HCT116 (cell line): Measurements from ENCODE around the gene SNX3. TPM values are rescaled to one million over a fixed set of nuclear protein-coding genes. Genes with fewer than 3 reads are reported as not detected.

ENCODE experiments used
- ATAC-seq: fragments of 200-7000 bp; cut with Tn5 transposase; 2 replicates; pipeline ENCODE4 v1.9.1; 2020; ENCODE audit warnings: mild to moderate bottlenecking, moderate library complexity
- BruUV-seq: library from RNA; stranded (reverse); fragments of 400-500 nt; replicated peaks from 2 replicates; lab custom pipeline; 2021; lab: Mats Ljungman, UMichigan
- CTCF ChIA-PET: fragments of 300-600 bp; sonication (Branson Sonifier 250); formaldehyde crosslinking; loops from one replicate; lab custom pipeline; 2021; ENCODE audit warnings: antibody characterized with exemption; lab: Charles Lee
- POLR2A ChIA-PET: fragments of 300-600, 350-600 bp; sonication (Branson Sonifier 250); formaldehyde crosslinking; loops from one replicate; lab custom pipeline; 2021; ENCODE audit warnings: antibody characterized with exemption; lab: Charles Lee
- RAD21 ChIA-PET, 2 experiments: fragments of 300-600 bp; sonication (Branson Sonifier 250); formaldehyde crosslinking; loops; one replicate each; lab custom pipeline; 2023; ENCODE audit warnings: low total read pairs in 2 of 2; ENCODE audit not compliant: uncharacterized antibody in 2 of 2, unreplicated experiment in 2 of 2, low non-redundant PET in 1 of 2; lab: Charles Lee
- DNase-seq: peaks from one replicate; pipeline ENCODE4 v3.0.0-alpha.2; 2010; ENCODE audit warnings: low read depth, low spot score
- H2AFZ ChIP-seq: fragments of 200-600 bp; shearing (Covaris generic), sonication (generic); 2 replicates; pipeline ENCODE4 v1.6.1; 2017; ENCODE audit warnings: low read depth, mixed run types, mixed read lengths, antibody characterized with exemption, low read length; ENCODE audit not compliant: poor library complexity, severe bottlenecking
- H3K27ac ChIP-seq: 2 replicates; pipeline ENCODE4 v1.5.1; 2012; ENCODE audit warnings: low read depth, low read length
- H3K27me3 ChIP-seq: fragments of 200-600 bp; sonication (generic); 2 replicates; pipeline ENCODE4 v1.6.1; 2016; ENCODE audit warnings: mixed run types, low read length, mixed read lengths; ENCODE audit not compliant: insufficient read depth
- H3K36me3 ChIP-seq, 2 experiments: fragments of 200-500 bp in 1 of 2; fragments of 200-600 bp in 1 of 2; sonication (Bioruptor generic) in 1 of 2; sonication (generic) in 1 of 2; 2 replicates each; pipeline versions ENCODE4 v1.5.1 to v1.6.1; 2014 to 2016; ENCODE audit warnings: low read length in 2 of 2, inconsistent platforms in 1 of 2, mixed read lengths in 1 of 2, mixed run types in 1 of 2; ENCODE audit not compliant: insufficient read depth in 2 of 2, control insufficient read depth in 1 of 2
- H3K4me1 ChIP-seq, 2 experiments: fragments of 200-600 bp in 1 of 2; sonication (generic) in 1 of 2; 2 replicates each; pipeline versions ENCODE4 v1.5.1 to v1.6.1; 2012 to 2017; ENCODE audit warnings: low read length in 2 of 2, inconsistent platforms in 1 of 2, mild to moderate bottlenecking in 1 of 2, mixed read lengths in 1 of 2, mixed run types in 1 of 2, moderate library complexity in 1 of 2; ENCODE audit not compliant: insufficient read depth in 2 of 2, control insufficient read depth in 1 of 2
- H3K4me2 ChIP-seq: fragments of 200-600 bp; sonication (generic); 2 replicates; pipeline ENCODE4 v1.6.1; 2017; ENCODE audit warnings: mixed run types, low read length, mixed read lengths
- H3K4me3 ChIP-seq, 2 experiments: fragments of 200-600 bp in 1 of 2; sonication (generic) in 1 of 2; replicated peaks in 1 of 2; 2 replicates each; pipeline ENCODE4 v1.5.1; 2011 to 2016; ENCODE audit warnings: low read length in 2 of 2, control low read depth in 1 of 2, low read depth in 1 of 2, mild to moderate bottlenecking in 1 of 2, mixed read lengths in 1 of 2, mixed run types in 1 of 2
- H3K79me2 ChIP-seq: fragments of 200-600 bp; sonication (generic); 2 replicates; pipeline ENCODE4 v1.6.1; 2017; ENCODE audit warnings: mild to moderate bottlenecking, mixed run types, low read length, moderate library complexity, mixed read lengths; ENCODE audit not compliant: insufficient read depth
- H3K9ac ChIP-seq: fragments of 200-600 bp; sonication (generic); 2 replicates; pipeline ENCODE4 v1.6.1; 2016; ENCODE audit warnings: low read length, mixed read lengths
- H3K9me2 ChIP-seq: fragments of 200-600 bp; sonication (generic), shearing (Covaris generic); 2 replicates; pipeline ENCODE4 v1.6.1; 2017; ENCODE audit warnings: mixed run types, mild to moderate bottlenecking, moderate library complexity; ENCODE audit not compliant: insufficient read depth
- H3K9me3 ChIP-seq, 2 experiments: fragments of 200-500 bp in 1 of 2; fragments of 200-600 bp in 1 of 2; sonication (Bioruptor generic) in 1 of 2; sonication (generic) in 1 of 2; 2 replicates each; pipeline ENCODE4 v1.6.1; 2014 to 2017; ENCODE audit warnings: low read length in 2 of 2, mixed read lengths in 2 of 2, inconsistent platforms in 1 of 2, low read depth in 1 of 2, mild to moderate bottlenecking in 1 of 2, mixed run types in 1 of 2, moderate library complexity in 1 of 2; ENCODE audit not compliant: control insufficient read depth in 1 of 2, insufficient read depth in 1 of 2
- H4K20me1 ChIP-seq: fragments of 200-600 bp; sonication (generic), shearing (Covaris generic); 2 replicates; pipeline ENCODE4 v1.6.1; 2017; ENCODE audit warnings: mixed run types, mild to moderate bottlenecking, moderate library complexity; ENCODE audit not compliant: insufficient read depth
- CEBPB ChIP-seq: IDR thresholded peaks from 2 replicates; pipeline ENCODE4 v1.6.1; 2012; ENCODE audit warnings: low read depth
- ELF1 ChIP-seq: IDR thresholded peaks from 2 replicates; pipeline ENCODE4 v1.6.1; 2012; ENCODE audit warnings: low read depth, borderline replicate concordance
- EZH2 ChIP-seq: fragments of 200-600 bp; sonication (generic); IDR thresholded peaks from 2 replicates; pipeline ENCODE4 v1.6.1; 2017; ENCODE audit warnings: antibody characterized with exemption, mixed run types
- EZH2phosphoT487 ChIP-seq: fragments of 200-600 bp; IDR thresholded peaks from 2 replicates; pipeline ENCODE4 v1.6.1; 2018; ENCODE audit warnings: antibody characterized with exemption, borderline replicate concordance
- FOSL1 ChIP-seq: IDR thresholded peaks from 2 replicates; pipeline ENCODE4 v1.6.1; 2012; ENCODE audit warnings: low read depth
- JUND ChIP-seq: IDR thresholded peaks from 2 replicates; pipeline ENCODE4 v1.6.1; 2012
- RAD21 ChIP-seq: IDR thresholded peaks from 2 replicates; pipeline ENCODE4 v1.6.1; 2012; ENCODE audit warnings: low read depth, mild to moderate bottlenecking
- SRF ChIP-seq: IDR thresholded peaks from 2 replicates; pipeline ENCODE4 v1.6.1; 2012; ENCODE audit warnings: low read depth
- TCF7L2 ChIP-seq: IDR thresholded peaks from 2 replicates; pipeline ENCODE4 v1.7.0; 2011; ENCODE audit warnings: borderline replicate concordance, inconsistent platforms; ENCODE audit not compliant: insufficient read depth, insufficient read length; ENCODE audit errors: extremely low read depth
- YY1 ChIP-seq: IDR thresholded peaks from 2 replicates; pipeline ENCODE4 v1.6.1; 2011; ENCODE audit warnings: low read length, low read depth, moderate library complexity, mild to moderate bottlenecking; ENCODE audit not compliant: insufficient replicate concordance; ENCODE audit errors: extremely low read depth
- intact Hi-C: fragments of 100-400 bp; cut with micrococcal nuclease; formaldehyde crosslinking; loops from 2 replicates; pipeline ENCODE4 v1.10.0; 2022
- total RNA-seq: library from RNA; stranded (reverse); gene quantifications from one replicate; pipeline ENCODE4 v1.2.1, GENCODE V29; 2021; ENCODE audit not compliant: unreplicated experiment
- TF ChIP-seq, protein P1 (sequence below): IDR thresholded peaks from 2 replicates; pipeline ENCODE4 v1.6.1; 2012; ENCODE audit warnings: low read depth
- TF ChIP-seq, protein P2 (sequence below): IDR thresholded peaks from 2 replicates; pipeline ENCODE4 v1.6.1; 2012

Gene SNX3
- total RNA-seq, 1 experiment from 2014 or later: 111 TPM

DNA sequence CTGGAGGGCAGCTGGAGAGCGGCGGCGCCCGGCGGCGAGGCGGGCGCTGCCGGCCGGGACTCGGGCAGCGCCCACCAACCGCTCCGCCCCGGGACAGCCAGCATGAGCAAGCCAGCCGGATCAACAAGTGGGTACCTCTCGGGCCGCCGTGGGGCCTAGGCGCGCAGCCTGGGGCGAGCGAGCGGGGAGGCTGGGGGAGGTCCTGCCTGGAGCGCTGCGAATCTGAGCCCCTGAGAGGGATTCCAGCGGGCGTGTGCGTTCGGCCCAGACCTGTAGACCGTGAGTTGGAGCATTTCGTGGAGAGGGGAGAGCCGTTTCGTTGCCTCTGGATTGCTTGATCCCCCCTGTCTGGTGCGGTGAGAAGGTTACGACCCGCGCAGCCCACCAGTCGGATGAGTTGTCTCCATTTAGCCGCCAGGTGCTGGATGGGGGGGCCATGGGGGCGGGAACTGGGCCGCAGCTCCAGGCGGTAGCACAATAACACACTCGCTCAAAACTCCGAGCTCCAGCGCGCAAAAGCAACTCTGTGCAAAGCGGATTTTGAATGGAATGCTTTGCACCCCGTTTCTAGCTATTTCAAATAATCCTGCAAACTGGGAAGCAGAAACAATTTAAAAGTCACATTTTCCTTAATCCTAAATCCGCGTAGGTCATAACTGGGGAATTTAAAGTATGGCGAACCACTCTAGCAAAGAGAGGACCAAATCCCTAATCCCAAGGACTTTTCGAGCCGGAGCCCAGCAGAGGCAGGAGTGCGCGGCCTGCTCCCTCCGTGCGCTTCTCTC is 94.0 kb downstream of the SNX3 start:
- no peaks in the 10 kb centered on the region for H3K36me3 ChIP-seq
- ChIA-PET CTCF (no interaction called here), RAD21 (no interaction called here)
- H3K9me3 ChIP-seq: no peaks in the 10 kb centered on the region
- no peaks in the 10 kb centered on the region for H4K20me1 ChIP-seq
- no peaks in the 10 kb centered on the region for H3K4me1 ChIP-seq
- 0 out of 2 replicates have a peak, but pooled peaks cover 5% of the 10 kb centered on the region for H3K27me3 ChIP-seq
- no peaks in the 10 kb centered on the region for H3K79me2 ChIP-seq
- intact Hi-C loops: no loop called here
- BruUV-seq: no TSS peak
- no peaks in the 10 kb centered on the region for H3K9me2 ChIP-seq
- TF ChIP-seq JUND (no peak), YY1 (no peak), SRF (no peak), EZH2phosphoT487 (no peak), RAD21 (no peak), FOSL1 (no peak), CEBPB (no peak), TCF7L2 (no peak), EZH2 (no peak), ELF1 (no peak)
- TF ChIP-seq, protein P1, sequence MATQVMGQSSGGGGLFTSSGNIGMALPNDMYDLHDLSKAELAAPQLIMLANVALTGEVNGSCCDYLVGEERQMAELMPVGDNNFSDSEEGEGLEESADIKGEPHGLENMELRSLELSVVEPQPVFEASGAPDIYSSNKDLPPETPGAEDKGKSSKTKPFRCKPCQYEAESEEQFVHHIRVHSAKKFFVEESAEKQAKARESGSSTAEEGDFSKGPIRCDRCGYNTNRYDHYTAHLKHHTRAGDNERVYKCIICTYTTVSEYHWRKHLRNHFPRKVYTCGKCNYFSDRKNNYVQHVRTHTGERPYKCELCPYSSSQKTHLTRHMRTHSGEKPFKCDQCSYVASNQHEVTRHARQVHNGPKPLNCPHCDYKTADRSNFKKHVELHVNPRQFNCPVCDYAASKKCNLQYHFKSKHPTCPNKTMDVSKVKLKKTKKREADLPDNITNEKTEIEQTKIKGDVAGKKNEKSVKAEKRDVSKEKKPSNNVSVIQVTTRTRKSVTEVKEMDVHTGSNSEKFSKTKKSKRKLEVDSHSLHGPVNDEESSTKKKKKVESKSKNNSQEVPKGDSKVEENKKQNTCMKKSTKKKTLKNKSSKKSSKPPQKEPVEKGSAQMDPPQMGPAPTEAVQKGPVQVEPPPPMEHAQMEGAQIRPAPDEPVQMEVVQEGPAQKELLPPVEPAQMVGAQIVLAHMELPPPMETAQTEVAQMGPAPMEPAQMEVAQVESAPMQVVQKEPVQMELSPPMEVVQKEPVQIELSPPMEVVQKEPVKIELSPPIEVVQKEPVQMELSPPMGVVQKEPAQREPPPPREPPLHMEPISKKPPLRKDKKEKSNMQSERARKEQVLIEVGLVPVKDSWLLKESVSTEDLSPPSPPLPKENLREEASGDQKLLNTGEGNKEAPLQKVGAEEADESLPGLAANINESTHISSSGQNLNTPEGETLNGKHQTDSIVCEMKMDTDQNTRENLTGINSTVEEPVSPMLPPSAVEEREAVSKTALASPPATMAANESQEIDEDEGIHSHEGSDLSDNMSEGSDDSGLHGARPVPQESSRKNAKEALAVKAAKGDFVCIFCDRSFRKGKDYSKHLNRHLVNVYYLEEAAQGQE: no peak
- TF ChIP-seq, protein P2, sequence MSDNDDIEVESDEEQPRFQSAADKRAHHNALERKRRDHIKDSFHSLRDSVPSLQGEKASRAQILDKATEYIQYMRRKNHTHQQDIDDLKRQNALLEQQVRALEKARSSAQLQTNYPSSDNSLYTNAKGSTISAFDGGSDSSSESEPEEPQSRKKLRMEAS: no peak
- TF ChIP-seq, all 23 proteins: peak for 0
- H3K4me3 ChIP-seq: no peak overlapping the region
- no peak overlapping the region for H3K27ac ChIP-seq
- H2AFZ ChIP-seq: no peak overlapping the region
- DNase-seq: no peak
- H3K9ac ChIP-seq: no peak overlapping the region
- POLR2A ChIA-PET: no interaction called here
- H3K4me2 ChIP-seq: no peak overlapping the region
- ATAC-seq: no peak
